ENCODE measurements around the gene KLHL28. TPM values are rescaled to one million over a fixed set of nuclear protein-coding genes. Genes with fewer than 3 reads are reported as not detected.

KLHL28 gene
- total RNA-seq, 1 experiment from 2014 or later, result 11.2 TPM

- H3K4me3 ChIP-seq (replicated peaks in 1 of 2; ENCODE audit: low read depth in 1 of 2, low read length in 2 of 2), result no peak overlapping the region
- H3K36me3 ChIP-seq (ENCODE audit: control insufficient read depth in 1 of 2, insufficient read depth in 2 of 2, low read length in 2 of 2), result no peaks in the 10 kb centered on the region
- ChIA-PET RAD21 (ENCODE audit: low non-redundant PET in 1 of 2, low total read pairs in 2 of 2, uncharacterized antibody in 2 of 2, unreplicated experiment in 2 of 2) (no interaction called here), CTCF (no interaction called here), POLR2A (no interaction called here)
- DNase-seq (ENCODE audit: low read depth, low spot score) (no peak), ATAC-seq (no peak)
- no peak overlapping the region for H2AFZ ChIP-seq (ENCODE audit: low read depth, low read length, poor library complexity, severe bottlenecking)
- intact Hi-C loops (cut with micrococcal nuclease), result no loop called here
- H3K27ac ChIP-seq (ENCODE audit: low read depth, low read length), result no peak overlapping the region
- BruUV-seq (replicated peaks), result no TSS peak
- no peaks in the 10 kb centered on the region for H3K27me3 ChIP-seq (ENCODE audit: insufficient read depth, low read length)
- no peaks in the 10 kb centered on the region for H3K4me1 ChIP-seq (ENCODE audit: control insufficient read depth in 1 of 2, insufficient read depth in 2 of 2, low read length in 2 of 2)
- TF ChIP-seq ZNF274 (IDR thresholded peaks at IDR 0.05; ENCODE audit: low read depth, low read length) (no peak), EGR1 (IDR thresholded peaks at IDR 0.05; ENCODE audit: low read depth) (no peak), EZH2phosphoT487 (IDR thresholded peaks at IDR 0.05; ENCODE audit: borderline replicate concordance) (no peak), ZFX (IDR thresholded peaks at IDR 0.05) (no peak), CEBPB (IDR thresholded peaks at IDR 0.05; ENCODE audit: low read depth) (no peak), TCF7L2 (IDR thresholded peaks at IDR 0.05; ENCODE audit: borderline replicate concordance, extremely low read depth, insufficient read depth, insufficient read length) (no peak), SRF (IDR thresholded peaks at IDR 0.05; ENCODE audit: low read depth) (no peak), SP1 (IDR thresholded peaks at IDR 0.05; ENCODE audit: low read depth) (no peak), REST (IDR thresholded peaks at IDR 0.05; ENCODE audit: low read depth) (no peak), CBX3 (IDR thresholded peaks at IDR 0.05; ENCODE audit: low read depth) (no peak), YY1 (IDR thresholded peaks at IDR 0.05; ENCODE audit: extremely low read depth, insufficient replicate concordance, low read depth, low read length) (no peak), ELF1 (IDR thresholded peaks at IDR 0.05; ENCODE audit: borderline replicate concordance, low read depth) (no peak)
- no peaks in the 10 kb centered on the region for H4K20me1 ChIP-seq (ENCODE audit: insufficient read depth)
- no peaks in the 10 kb centered on the region; the same call in 1 of the 2 replicates for H3K79me2 ChIP-seq (ENCODE audit: insufficient read depth, low read length)
- no peak overlapping the region for H3K4me2 ChIP-seq (ENCODE audit: low read length)
- no peaks in the 10 kb centered on the region for H3K9me2 ChIP-seq (ENCODE audit: insufficient read depth)
- H3K9ac ChIP-seq (ENCODE audit: low read length), result no peak overlapping the region
- no peaks in the 10 kb centered on the region for H3K9me3 ChIP-seq (ENCODE audit: control insufficient read depth in 1 of 2, insufficient read depth in 1 of 2, low read depth in 1 of 2, low read length in 2 of 2)
Measured at GRCh38 chr14:44970907-44971306, 9.2 kb upstream of the KLHL28 start.
